OCI-LY7 (cell line): ENCODE data around the gene ACSS1. TPM values are rescaled to one million over a fixed set of nuclear protein-coding genes. Genes with fewer than 3 reads are reported as not detected.

Experiments used
- BruUV-seq: library from RNA; stranded (reverse); fragments of 400-500 nt; replicated peaks from 2 replicates; lab custom pipeline; 2021; lab: Mats Ljungman, UMichigan
- CTCF ChIA-PET: fragments of 300-600 bp; sonication (Branson Sonifier 250); formaldehyde crosslinking; loops from one replicate; lab custom pipeline; 2022; ENCODE audit warnings: antibody characterized with exemption; ENCODE audit not compliant: unreplicated experiment; lab: Charles Lee
- POLR2A ChIA-PET: fragments of 300-600 bp; sonication (Branson Sonifier 250); formaldehyde crosslinking; loops from one replicate; lab custom pipeline; 2022; ENCODE audit warnings: antibody characterized with exemption; lab: Charles Lee
- DNase-seq: peaks from one replicate; pipeline ENCODE4 v3.0.0-alpha.2; 2015; ENCODE audit warnings: low spot score
- H2AFZ ChIP-seq: fragments of 200-600 bp; sonication (generic), shearing (Covaris generic); 2 replicates; pipeline ENCODE4 v1.6.1; 2014; ENCODE audit warnings: mild to moderate bottlenecking, antibody characterized with exemption, low read length, moderate library complexity
- H3K27ac ChIP-seq: fragments of 200-600 bp; sonication (generic); 2 replicates; pipeline ENCODE4 v1.5.1; 2014; ENCODE audit warnings: mixed run types, low read depth, mild to moderate bottlenecking, moderate library complexity, low read length, inconsistent platforms; ENCODE audit not compliant: poor library complexity, severe bottlenecking
- H3K36me3 ChIP-seq: fragments of 200-600 bp; sonication (generic); 2 replicates; pipeline ENCODE4 v1.6.1; 2014; ENCODE audit warnings: mild to moderate bottlenecking, antibody characterized with exemption, low read length, moderate library complexity, mixed read lengths; ENCODE audit not compliant: insufficient read depth
- H3K4me1 ChIP-seq: fragments of 200-600 bp; sonication (generic); 2 replicates; pipeline ENCODE4 v1.5.1; 2014; ENCODE audit warnings: mild to moderate bottlenecking, low read length; ENCODE audit not compliant: insufficient read depth, poor library complexity, severe bottlenecking
- H3K4me2 ChIP-seq: fragments of 200-600 bp; sonication (generic); 2 replicates; pipeline ENCODE4 v1.6.1; 2014; ENCODE audit warnings: mild to moderate bottlenecking, low read length
- H3K4me3 ChIP-seq: fragments of 200-600 bp; sonication (generic); 2 replicates; pipeline ENCODE4 v1.5.1; 2014; ENCODE audit warnings: mild to moderate bottlenecking, low read depth, low read length; ENCODE audit not compliant: poor library complexity, severe bottlenecking
- H3K79me2 ChIP-seq: fragments of 200-600 bp; sonication (generic); 2 replicates; pipeline ENCODE4 v1.6.1; 2016; ENCODE audit warnings: low read depth, mild to moderate bottlenecking, low read length, moderate library complexity, mixed read lengths; ENCODE audit not compliant: insufficient read depth
- H3K9me2 ChIP-seq: fragments of 200-600 bp; sonication (generic); 2 replicates; pipeline ENCODE4 v1.6.1; 2016; ENCODE audit warnings: mild to moderate bottlenecking, low read length, mixed read lengths; ENCODE audit not compliant: insufficient read depth
- H3K9me3 ChIP-seq: fragments of 200-600 bp; sonication (generic); 2 replicates; pipeline ENCODE4 v1.6.1; 2014; ENCODE audit warnings: mild to moderate bottlenecking, mixed run types, low read length, mixed read lengths
- H4K20me1 ChIP-seq: fragments of 200-600 bp; sonication (generic); 2 replicates; pipeline ENCODE4 v1.6.1; 2014; ENCODE audit warnings: mild to moderate bottlenecking, antibody characterized with exemption, low read length, moderate library complexity, mixed read lengths; ENCODE audit not compliant: insufficient read depth
- EZH2phosphoT487 ChIP-seq: fragments of 200-600 bp; sonication (generic); IDR thresholded peaks from 2 replicates; pipeline ENCODE4 v1.6.1; 2018; ENCODE audit warnings: low read depth, borderline replicate concordance, mild to moderate bottlenecking, mixed run types, antibody characterized with exemption, low read length, moderate library complexity, mixed read lengths
- intact Hi-C: fragments of 100-400 bp; cut with micrococcal nuclease; formaldehyde crosslinking; loops from one replicate; pipeline ENCODE4 v1.10.0; 2022; ENCODE audit not compliant: unreplicated experiment
- total RNA-seq, 2 experiments: library from RNA; depleted of rRNA in 1 of 2; stranded (reverse); fragments of >200 nt in 1 of 2; shearing (Covaris generic) in 1 of 2; gene quantifications; 2 replicates each; pipeline ENCODE4 v1.2.3, GENCODE V29; 2014 to 2022
- TF ChIP-seq, protein P1 (sequence below): fragments of 200-600 bp; sonication (generic); conservative IDR thresholded peaks from 2 replicates; pipeline ENCODE4 v1.5.1; 2014; ENCODE audit warnings: mild to moderate bottlenecking, antibody characterized with exemption, low read length, moderate library complexity, mixed read lengths

Gene ACSS1
- total RNA-seq, 2 experiments from 2014 or later, result 0.35 to 0.40 TPM

DNA sequence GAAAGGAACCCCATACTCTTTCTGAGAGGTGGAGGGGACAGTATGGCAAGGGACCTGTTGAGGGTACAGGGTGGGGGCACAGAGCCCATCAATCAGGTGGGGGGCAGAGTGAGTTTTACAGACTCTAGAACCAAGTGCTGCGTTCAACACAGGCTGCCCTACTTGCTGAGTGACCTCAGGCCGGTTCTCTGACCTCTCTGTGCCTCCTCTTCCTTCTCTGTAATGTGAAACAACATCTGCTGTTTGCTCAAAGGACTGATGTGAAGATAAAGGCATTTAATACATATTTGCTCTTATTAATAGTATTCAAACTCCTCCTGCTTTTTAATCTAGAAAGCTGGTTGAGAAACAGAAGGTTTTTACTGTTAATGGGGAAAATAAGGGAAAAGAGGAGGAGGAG, 39.5 kb downstream of the ACSS1 start:
- H3K4me2 ChIP-seq, result no peak overlapping the region
- no TSS peak for BruUV-seq
- H3K9me2 ChIP-seq, result no peaks in the 10 kb centered on the region
- DNase-seq, result no peak
- H3K4me3 ChIP-seq, result no peak overlapping the region
- no peaks in the 10 kb centered on the region; the same call in 1 of the 2 replicates for H4K20me1 ChIP-seq
- no peaks in the 10 kb centered on the region for H3K9me3 ChIP-seq
- no peak overlapping the region for H3K27ac ChIP-seq
- ChIA-PET POLR2A (interaction anchor here (1.0 kb wide), 1 partner anchor 9 kb away, joined by 5 read pairs; no protein-coding TSS in a partner anchor), CTCF (no interaction called here)
- no peaks in the 10 kb centered on the region for H3K4me1 ChIP-seq
- H3K79me2 ChIP-seq, result no peaks in the 10 kb centered on the region
- no peak overlapping the region for H2AFZ ChIP-seq
- intact Hi-C loops, result no loop called here
- TF ChIP-seq, protein P1, sequence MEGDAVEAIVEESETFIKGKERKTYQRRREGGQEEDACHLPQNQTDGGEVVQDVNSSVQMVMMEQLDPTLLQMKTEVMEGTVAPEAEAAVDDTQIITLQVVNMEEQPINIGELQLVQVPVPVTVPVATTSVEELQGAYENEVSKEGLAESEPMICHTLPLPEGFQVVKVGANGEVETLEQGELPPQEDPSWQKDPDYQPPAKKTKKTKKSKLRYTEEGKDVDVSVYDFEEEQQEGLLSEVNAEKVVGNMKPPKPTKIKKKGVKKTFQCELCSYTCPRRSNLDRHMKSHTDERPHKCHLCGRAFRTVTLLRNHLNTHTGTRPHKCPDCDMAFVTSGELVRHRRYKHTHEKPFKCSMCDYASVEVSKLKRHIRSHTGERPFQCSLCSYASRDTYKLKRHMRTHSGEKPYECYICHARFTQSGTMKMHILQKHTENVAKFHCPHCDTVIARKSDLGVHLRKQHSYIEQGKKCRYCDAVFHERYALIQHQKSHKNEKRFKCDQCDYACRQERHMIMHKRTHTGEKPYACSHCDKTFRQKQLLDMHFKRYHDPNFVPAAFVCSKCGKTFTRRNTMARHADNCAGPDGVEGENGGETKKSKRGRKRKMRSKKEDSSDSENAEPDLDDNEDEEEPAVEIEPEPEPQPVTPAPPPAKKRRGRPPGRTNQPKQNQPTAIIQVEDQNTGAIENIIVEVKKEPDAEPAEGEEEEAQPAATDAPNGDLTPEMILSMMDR, result no peak
- no peak for TF ChIP-seq EZH2phosphoT487
- no peaks in the 10 kb centered on the region for H3K36me3 ChIP-seq

DNA sequence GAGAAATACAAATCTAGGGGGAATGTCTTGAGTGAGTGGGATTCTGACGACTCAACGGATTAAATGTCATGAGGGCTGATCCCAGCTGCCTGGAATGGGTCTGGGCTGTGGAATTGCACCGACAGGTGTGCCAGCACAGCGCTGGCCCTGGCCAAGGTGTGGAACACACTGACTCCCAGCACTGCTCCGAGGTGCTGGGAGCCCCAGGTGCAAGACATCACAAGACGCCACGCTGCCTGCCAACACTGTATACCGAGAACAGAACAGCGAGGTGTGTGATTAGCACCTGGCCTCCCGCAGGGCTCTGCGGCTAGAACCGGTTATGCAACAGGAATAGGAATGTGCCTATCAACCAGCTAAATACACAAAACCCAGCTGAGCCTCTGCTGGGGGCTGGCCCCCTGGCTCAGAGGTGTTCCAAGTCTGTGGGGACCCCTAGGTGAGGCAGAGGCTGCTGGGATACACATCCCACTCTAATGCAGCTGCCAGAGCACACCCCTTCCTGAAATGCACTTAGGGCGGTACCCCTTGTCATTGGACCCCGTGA, 40.6 kb downstream of the ACSS1 start:
- Histone ChIP-seq H3K9me3 (no peaks in the 10 kb centered on the region), H4K20me1 (no peaks in the 10 kb centered on the region; the same call in 1 of the 2 replicates), H3K79me2 (no peaks in the 10 kb centered on the region), H3K4me3 (no peak overlapping the region), H3K36me3 (no peaks in the 10 kb centered on the region), H3K4me1 (no peaks in the 10 kb centered on the region), H2AFZ (no peak overlapping the region), H3K27ac (no peak overlapping the region), H3K4me2 (no peak overlapping the region), H3K9me2 (no peaks in the 10 kb centered on the region)
- no TSS peak for BruUV-seq
- DNase-seq, result no peak
- intact Hi-C loops, result no loop called here
- ChIA-PET CTCF (no interaction called here), POLR2A (no interaction called here)
- no peak for TF ChIP-seq EZH2phosphoT487
- TF ChIP-seq, protein P1, result no peak

DNA sequence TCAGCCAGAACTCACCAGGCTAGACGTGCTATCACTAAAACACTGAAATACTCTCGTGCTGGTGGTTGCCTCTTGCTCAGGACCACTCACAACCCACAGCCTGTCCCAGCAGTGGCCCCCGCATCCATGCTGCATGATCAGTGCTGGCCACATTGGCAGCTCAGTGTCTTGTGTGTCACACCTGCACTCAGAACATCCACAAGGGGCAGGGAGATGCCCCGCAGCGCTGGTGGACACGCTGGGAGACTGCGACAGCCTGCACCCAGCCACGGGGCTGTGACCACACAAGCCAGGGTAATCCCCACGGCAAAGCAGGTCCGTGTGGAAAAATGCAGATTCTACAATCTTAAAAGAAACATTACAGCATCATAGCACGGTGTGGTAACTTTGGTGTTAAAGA, 41.5 kb downstream of the ACSS1 start:
- ChIA-PET POLR2A (interaction anchor here (0.5 to 0.7 kb wide), 2 partner anchors 9 to 77 kb away, joined by 3 read pairs; no protein-coding TSS in a partner anchor), CTCF (no interaction called here)
- Histone ChIP-seq H3K4me2 (no peak overlapping the region), H3K9me3 (no peaks in the 10 kb centered on the region), H3K79me2 (no peaks in the 10 kb centered on the region), H3K4me3 (no peak overlapping the region), H3K4me1 (no peaks in the 10 kb centered on the region), H3K27ac (no peak overlapping the region), H3K9me2 (no peaks in the 10 kb centered on the region), H4K20me1 (no peaks in the 10 kb centered on the region; the same call in 1 of the 2 replicates), H3K36me3 (no peaks in the 10 kb centered on the region), H2AFZ (no peak overlapping the region)
- TF ChIP-seq, protein P1, result no peak
- TF ChIP-seq EZH2phosphoT487, result no peak
- intact Hi-C loops, result no loop called here
- BruUV-seq, result no TSS peak
- no peak for DNase-seq
